GM10266 (cell line): Measurements from ENCODE around the gene FASTK.

Source experiments
- DNase-seq: peaks from one replicate; pipeline ENCODE4 v3.0.0; 2012; ENCODE audit errors: extremely low spot score
- TF ChIP-seq, protein P1 (sequence below): IDR thresholded peaks from 2 replicates; pipeline ENCODE4 v1.5.1; 2012; ENCODE audit warnings: mild to moderate bottlenecking, low read depth; ENCODE audit not compliant: control insufficient read depth, insufficient read depth; ENCODE audit errors: missing control alignments

Gene FASTK

DNA sequence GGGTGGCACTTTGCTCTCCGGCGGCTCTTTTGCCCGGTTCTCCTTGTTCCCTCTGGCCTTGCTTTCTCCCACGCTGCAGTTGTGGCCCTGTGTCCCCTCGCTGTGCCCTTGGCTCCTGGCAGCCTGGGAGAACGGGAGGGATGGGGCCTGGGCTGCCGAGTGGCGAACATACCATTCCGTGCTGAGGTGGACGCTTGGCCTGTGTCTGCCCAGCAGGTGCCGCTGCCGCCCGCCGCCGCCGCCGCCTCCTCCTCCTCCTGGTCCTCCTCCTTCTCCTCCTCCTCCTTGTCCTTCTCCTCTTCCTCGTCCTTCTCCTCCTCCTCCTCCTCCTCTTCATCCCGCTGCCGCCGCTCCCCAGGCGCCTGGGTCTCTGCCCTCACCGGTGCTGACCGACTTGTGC is 41.7 kb upstream of the FASTK start:
- DNase-seq: no peak
- TF ChIP-seq, protein P1, sequence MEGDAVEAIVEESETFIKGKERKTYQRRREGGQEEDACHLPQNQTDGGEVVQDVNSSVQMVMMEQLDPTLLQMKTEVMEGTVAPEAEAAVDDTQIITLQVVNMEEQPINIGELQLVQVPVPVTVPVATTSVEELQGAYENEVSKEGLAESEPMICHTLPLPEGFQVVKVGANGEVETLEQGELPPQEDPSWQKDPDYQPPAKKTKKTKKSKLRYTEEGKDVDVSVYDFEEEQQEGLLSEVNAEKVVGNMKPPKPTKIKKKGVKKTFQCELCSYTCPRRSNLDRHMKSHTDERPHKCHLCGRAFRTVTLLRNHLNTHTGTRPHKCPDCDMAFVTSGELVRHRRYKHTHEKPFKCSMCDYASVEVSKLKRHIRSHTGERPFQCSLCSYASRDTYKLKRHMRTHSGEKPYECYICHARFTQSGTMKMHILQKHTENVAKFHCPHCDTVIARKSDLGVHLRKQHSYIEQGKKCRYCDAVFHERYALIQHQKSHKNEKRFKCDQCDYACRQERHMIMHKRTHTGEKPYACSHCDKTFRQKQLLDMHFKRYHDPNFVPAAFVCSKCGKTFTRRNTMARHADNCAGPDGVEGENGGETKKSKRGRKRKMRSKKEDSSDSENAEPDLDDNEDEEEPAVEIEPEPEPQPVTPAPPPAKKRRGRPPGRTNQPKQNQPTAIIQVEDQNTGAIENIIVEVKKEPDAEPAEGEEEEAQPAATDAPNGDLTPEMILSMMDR: no peak

DNA sequence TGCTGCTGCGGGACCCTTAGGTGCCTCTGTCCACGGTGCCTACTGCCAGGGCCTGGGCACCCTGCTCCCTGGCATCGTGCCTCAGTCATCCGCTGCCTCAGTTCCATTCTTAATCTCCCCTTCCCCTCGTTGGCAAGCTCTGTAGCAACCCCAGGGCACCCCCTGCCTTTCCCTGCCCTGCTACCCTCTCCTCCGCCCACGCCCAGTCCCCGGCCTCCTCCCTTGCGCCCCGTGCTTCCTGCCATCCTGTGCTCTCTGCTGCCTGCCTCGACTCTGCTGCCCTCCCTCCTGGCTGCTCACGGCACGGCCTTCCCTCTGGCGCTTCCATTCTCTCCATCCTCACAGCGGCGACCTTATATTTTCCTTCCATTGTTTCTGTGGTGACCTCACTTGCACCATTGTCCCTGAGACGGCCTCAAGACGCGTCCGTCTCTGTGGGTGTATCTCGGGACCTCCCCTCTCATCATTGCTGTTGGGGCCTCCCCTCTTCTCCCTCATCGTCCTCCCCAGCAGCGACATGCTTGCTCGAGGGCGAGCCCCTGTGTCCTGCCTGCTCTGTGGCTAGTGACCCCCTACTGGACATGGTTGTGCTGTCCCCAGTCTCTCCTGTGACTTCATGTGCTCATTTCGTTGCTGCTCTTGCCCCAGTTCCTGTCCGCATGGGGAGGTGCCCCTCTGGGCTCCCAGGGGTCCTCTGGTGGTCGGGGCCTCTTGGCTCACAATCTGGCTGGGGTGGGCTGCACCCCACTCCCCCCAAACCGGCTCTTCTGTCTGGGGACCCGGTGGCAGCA is 41.0 kb upstream of the FASTK start:
- DNase-seq: no peak
- TF ChIP-seq, protein P1: no peak

DNA sequence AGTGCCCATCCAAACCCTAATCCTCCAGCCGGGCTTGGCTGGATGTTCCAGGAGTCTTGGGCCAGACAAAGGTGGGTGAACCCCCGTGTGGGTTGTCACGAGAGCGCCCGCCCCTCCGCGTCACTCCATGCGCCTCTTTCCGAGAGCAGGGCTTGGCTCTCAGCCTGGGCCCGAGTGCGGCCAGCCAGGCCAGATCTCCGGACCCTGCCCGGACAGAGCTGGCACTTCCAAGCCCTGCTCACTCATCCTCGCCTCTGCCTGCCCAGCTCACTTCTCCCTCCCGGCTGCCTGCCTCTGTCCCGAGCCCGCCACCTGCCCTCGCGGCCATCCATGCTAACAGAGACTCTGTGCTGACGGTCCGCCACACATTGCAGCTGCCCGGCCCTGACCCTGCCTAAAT is 40.3 kb upstream of the FASTK start:
- DNase-seq: no peak
- TF ChIP-seq, protein P1: no peak

DNA sequence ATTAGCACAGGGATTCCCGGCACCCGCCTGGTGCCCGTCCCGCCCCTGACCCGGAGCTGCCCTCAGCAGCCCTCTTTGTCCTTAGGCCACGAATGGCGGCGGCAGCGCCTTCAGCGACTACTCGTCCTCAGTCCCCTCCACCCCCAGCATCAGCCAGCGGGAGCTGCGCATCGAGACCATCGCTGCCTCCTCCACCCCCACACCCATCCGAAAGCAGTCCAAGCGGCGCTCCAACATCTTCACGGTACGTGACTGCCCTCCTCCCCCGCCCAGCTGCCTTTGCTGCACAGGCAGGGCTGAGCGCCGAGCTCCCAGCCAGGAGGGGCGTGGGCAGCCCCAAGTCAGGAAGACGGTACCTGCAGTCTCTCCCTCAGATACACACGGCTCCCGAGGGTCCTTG is 39.3 kb upstream of the FASTK start:
- no peak for DNase-seq
- TF ChIP-seq, protein P1: no peak

DNA sequence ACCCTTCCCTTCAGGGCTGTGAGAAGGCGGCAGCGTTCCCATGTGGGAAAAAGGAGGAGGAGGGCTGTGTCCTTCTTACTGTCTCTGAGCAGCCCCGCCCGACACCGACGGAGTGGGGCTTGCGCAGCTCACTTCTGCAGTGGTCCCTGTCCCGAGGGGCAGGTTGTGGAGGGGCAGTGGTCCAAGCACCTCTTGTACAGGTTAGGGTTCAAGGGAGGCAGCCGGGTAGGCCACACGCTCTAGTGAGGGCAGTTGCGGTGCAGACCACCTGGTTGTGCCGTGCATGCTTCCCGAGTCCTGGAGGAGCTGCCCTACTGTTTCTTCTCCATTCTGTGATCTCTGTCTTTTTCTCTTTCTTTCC is 38.4 kb upstream of the FASTK start:
- TF ChIP-seq, protein P1: no peak
- no peak for DNase-seq

- TF ChIP-seq, protein P1: no peak
- no peak for DNase-seq
Measured at GRCh38 chr7:151118108-151119054, 37.8 kb upstream of the FASTK start.
